Activated T-helper 1 cell treated with anti-CD3 and anti-CD28 coated beads, Interleukin-2, amount 50 U/mL, for 16 hours (primary cell): ENCODE data around the gene MAPRE3.
"Not testable (repeated sequence)": the region's sequence is repeated elsewhere in the genome, so short reads cannot be mapped to it uniquely, and the experiment has no call there.

ENCODE experiments used
- DNase-seq, 2 donors: peaks; one replicate each; pipeline ENCODE4 v3.0.0-alpha.2; 2020; ENCODE audit warnings: low read depth in 1 of 2, low spot score in 1 of 2

Gene MAPRE3

DNA sequence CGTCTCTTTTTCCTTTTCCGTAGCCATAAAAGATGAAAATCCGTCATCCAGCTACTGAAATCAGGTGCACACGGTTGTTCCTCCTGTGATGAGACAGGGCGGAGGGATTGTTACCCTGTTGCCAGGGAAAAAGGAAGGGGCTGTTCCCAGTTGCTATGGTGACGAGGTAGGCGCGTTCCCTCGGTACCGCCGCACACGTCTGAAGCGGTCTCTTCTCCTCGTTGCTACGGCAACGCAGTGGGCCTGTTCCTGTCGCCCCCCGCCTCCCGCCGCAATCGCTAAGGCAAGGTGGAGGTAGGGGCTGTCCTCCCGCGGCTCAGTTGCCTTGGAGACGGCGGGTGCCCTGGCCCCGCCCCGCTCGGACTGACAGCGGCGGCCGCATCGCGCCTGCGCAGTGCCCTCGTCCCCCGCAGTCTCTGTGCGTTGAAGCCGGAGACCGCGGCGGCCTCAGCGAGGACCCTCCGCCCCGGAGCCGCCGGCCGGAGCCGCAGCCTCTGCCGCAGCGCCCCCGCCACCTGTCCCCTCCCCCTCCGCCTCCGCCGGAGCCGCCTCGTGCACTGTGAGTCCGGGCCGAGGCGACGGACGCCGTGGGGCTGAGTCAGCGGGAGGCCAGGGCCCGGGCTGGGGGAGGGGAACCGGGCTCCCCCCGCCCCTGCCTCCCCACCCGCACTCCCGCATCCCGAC, at the start of gene MAPRE3:
Gene MAPRE3 (plus strand): TSS at position 394 of the 684 bp plus-strand sequence. CDS start 51,582 bp downstream, outside the sequence.
- peak; percentile 47 to 75 for DNase-seq

DNA sequence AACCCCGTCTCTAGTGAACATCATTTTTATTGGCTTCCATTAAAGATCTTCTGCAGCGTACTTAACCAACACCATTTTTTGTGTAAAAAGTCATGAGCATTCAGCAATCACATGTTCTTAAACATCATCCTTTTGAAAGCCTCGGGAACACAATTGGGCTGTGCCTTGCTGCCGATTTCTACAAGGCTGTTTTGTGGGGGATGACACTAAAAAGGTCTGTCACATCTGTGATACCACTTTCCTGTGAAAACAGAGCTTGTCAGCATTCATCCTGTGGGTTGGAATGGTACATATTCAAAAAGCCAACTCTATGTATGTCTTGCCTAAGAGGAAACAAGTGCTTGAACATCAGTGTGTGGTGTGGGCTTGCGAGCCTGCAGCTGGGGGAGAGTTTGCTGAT, 49.1 kb upstream of the MAPRE3 start:
- DNase-seq: no peak

DNA sequence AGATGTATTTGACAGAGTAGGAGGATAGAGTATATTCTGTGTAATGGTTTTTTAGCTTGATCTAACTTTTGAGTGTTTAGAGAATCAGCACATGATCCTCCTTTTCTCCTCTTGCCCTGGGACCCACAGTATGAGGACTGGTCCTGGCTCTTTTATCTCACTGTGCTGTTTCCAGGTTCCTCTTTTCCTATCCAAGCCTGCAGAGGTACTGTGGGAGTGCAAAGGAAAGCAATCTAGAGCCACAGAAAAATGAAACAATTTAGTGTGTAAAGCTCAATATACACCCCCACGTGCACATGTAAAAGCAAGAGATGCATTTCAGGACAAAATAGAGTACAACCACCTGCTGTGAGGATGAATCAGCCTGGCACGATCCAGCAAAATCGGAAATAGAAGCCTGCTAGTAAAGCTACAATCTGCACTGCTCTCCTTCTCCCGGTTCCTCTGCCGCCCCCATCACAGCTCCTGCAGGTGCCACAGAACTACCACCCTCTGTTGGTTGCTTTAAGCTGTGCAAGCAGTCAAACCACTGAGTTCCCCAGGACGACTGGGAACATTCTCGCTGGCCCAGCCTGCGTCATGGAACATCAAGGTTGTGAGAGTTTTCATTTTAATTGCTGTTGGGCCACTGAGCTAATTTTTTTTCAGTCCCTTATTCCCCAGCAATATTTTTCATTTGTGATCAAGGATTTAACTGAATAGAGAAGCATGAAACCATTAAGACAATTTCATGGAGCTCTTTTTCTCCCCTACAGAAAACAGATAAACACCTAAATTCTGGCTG, 47.8 kb upstream of the MAPRE3 start:
- DNase-seq: peak in 1 of 2 donors; percentile 4

DNA sequence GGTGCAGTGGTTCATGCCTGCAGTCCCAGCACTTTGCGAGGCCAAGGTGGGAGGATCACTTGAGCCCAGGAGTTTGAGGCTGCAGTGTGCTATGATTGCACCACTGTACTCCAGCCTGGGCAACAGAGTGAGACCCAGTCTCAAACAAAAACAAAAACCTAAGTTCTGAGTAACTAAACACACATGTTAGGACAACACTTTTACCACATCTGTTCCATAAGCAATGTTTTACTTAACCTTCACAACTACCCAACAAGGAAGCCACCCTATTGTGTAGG, 47.3 kb upstream of the MAPRE3 start:
- not testable (repeated sequence) for DNase-seq

DNA sequence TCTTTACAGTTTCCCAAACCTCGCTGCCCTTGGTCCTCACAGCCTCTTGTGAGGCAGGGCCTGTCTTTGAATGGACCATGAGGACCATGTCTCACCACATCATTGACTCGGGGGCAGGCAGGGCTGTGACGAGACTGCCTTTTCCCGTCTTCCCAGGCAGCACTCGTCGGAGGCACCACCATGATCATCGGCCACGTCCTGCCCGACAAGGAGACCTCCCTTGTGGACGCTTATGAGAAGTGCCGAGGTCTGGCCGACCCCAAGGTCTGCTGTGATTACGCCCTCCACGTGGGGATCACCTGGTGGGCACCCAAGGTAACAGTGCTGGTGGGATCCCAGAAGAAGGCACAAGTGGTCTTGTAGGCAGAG, 45.7 kb upstream of the MAPRE3 start:
- DNase-seq: no peak

DNA sequence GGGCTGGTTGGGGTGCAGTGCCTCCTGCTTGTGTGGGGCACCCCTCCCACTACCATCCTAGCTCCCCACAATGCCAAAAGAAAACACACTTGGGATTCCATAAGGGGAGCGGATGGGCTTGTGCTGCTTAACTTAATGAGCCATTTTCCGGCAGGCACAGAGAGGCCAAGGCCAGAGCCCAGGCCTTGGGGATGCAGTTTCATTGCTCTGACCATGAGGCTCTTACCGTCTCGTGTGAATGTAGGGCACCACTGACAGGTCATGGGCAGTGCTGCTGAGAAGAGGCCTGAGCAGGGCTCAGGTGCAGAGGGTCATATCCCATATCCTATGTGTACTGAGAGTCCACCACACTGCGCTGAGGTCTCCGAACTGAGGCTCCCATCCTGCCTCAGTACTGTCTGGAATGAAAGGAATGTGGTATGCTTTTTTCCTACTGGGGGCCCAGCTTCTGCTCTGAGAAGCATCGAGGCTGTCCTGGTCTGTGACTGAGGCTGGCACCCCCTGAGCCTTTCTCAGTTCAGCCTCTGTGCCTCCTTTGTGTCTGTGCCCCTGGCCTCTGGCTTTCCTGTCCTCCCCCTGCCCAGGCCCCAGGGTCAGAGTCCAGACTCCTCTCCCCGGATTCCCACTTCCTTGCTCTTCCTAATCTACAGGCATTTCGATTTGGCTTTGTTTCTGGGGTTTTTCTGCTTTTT, 45.2 kb upstream of the MAPRE3 start:
- no peak for DNase-seq

DNA sequence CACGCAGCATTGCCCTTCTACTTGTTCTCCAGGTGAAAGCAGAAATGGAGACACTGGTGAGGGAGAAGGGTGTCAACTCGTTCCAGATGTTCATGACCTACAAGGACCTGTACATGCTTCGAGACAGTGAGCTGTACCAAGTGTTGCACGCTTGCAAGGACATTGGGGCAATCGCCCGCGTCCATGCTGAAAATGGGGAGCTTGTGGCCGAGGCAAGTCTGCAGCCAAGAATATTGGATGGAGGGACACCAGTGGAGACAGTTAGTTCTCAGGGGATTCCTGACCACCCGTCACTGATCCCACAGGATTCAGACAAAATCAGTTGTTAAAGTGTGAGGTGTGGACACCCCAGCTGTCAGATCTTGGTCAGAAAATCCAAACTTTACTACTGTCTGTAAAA, 43.2 kb upstream of the MAPRE3 start:
- DNase-seq: no peak

DNA sequence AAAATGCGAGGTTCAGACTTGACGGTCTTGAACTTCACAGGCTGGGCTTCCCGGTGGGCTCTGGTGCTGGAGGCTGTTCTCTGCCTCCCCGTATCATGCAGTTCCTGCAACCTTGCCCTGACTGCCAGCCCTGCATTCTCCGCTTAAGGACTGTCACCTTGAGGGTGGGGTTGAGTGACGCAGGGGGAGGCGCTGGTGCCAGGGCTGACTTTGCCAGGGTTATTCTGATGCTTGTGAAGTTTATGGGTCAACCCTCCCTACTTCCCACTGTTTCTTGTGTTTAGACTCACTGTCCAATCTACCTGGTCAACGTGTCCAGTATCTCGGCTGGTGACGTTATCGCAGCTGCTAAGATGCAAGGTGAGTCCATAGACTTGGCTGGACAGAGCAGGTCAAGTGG, 37.5 kb upstream of the MAPRE3 start:
- DNase-seq: no peak

DNA sequence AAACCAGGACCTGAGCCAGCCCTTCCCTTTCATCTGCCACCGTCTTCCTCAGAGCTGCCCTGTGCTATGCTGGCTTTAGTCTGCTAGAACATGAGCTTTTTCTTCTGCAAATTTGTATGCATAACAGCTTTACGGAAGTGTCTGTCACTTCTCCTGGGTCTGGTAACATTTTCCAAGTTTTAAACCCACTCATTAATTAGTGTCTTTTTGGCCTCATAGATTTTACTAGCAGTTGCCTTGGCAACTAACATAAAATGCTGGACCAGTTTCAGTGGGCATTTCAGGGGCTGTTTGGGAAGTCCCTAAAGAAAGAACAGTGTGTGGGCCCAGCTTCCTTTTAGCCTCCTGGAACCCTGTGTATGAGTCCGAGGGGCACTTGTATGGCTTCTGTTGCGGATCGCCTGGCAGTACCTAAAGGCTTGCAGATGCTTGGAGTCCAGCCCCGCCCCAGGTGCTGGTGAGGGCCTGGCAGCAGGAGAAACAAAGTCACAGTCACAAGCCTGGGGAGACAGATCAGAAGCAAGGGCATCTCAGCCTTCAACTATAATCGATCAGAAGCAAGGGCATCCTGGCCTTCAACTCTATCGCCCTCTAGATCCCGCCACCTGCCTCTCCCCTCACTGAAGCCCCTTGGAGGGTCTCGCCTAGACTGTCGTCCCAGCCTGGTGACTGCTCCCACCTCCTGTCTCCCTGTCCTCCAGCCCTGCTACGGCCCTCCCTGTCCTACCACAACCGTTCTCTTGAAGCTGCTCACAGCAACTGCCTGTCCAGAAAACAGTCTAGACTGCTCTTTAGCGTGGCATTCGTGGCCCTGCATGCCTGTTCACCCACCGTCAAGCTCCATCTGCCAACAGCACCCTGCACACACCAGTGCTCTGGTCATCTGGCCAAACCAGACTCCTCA, 36.8 kb upstream of the MAPRE3 start:
- DNase-seq: no peak

DNA sequence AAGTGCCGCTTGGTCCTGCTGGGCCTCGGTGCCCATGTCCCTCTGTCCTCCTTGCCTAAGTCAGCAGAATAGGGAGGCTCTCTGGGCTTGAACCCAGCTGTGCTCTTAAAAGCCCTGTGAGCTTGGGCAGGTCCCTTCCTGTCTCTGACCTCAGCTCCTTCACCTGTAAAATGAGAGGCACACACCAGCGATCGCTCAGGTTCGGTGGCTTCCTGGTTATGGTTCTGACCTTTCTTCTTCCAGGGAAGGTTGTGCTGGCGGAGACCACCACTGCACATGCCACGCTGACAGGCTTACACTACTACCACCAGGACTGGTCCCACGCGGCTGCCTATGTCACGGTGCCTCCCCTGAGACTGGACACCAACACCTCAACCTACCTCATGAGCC, 36.1 kb upstream of the MAPRE3 start:
- DNase-seq: no peak

DNA sequence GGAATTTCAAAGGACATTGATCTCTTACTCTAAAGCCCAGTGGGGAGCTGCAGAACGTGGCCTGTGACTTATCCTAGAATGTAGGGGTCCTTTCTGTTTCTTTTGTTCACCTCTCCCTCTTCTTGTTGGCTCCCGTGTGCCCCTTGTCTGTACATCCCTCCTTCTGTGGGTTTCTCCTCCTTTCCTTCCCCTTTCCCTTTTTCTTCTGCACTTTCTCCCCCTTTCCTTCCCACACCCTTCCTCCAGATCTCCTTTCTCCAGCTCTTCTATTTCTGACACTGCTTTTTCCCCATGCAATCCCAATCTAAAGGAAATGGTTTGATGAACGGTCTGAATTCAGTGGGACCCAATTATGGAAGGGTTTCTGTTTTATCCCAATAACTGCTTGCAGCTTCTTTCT, 35.5 kb upstream of the MAPRE3 start:
- no peak for DNase-seq

DNA sequence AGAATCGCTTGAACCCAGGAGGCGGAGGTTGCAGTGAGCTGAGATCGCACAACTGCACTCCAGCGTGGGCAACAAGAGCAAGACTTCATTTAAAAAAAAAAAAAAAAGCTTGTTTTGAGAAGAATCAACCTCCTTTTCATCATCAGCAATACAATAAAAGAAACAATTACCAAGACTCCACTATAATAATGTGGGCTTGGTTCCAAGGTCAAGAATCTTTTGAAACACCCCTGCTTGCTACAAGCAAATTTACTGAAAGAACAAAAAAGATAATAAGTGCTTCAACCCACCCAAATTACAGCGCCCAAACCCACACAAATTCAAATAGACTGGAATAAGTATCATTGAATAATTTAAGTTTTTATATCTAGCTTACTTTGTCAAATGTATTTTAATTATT, 33.6 kb upstream of the MAPRE3 start:
- no peak for DNase-seq

DNA sequence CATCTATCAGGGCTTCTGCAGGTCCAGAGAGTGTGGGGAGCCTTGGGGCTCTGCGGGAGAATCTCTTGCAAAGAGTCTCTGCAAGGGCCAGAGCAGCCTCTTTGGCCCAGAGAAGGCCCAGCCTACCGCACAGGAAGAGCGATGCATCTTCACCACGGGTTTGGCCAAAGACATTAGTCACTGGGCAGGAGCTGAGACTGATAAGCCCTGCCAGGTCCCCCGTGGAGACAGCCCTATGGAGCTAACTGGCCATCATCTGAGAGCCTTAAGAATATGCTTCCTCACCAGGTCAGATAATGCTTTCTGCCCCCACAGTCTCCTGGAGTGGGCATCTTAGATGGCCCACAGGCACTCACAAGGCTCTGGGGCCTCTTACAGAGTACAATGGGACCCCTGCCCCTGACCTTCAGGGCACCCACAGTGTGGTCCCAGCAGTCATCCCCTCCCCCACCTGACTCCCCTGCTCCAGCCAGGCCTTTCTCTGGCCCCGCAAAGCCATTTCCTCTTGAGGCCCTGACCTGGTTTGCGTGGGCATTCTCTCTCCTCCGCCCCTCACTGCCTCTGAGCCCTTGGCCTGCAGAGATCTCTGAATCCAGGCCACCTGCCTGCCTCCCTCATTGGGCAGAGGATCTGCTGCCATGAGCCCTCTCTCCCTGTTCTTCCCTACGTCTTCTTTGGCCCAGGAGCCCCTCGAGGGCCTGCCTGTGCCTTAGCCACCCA, 31.9 kb upstream of the MAPRE3 start:
- no peak for DNase-seq

DNA sequence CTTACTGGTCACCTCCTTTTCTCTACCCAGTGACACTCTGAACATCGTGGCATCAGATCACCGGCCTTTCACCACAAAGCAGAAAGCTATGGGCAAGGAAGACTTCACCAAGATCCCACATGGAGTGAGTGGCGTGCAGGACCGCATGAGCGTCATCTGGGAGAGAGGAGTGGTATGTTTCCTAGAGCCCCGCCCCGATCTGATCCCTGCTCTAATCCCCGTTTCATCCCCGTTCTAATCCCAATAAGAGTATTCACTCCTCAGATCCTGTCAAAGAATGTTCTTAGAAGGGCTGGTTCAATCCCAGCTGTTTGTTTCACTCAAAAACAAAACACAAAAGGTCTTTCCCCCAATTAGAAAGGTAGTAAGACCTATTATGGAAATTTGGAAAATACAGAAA, 30.4 kb upstream of the MAPRE3 start:
- no peak for DNase-seq

DNA sequence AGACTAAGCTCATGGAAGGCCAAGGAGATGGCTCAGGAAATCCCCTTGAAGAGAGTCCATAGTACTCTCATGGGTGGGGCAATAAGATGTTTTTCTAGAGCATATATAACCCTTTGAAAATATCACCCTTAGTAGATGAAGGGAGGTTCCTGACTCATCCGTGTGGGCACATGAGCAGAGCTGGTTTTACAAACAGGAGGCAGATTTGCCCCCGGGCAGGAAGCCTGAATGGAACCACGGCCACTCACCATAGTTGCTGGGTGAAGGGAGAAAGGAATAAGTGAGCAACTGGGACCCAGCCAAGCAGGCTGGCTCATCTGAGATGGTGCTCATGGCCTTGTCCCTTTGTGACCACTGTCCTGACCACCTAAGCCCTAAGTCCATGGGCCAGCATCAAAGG, 29.0 kb upstream of the MAPRE3 start:
- DNase-seq: no peak

DNA sequence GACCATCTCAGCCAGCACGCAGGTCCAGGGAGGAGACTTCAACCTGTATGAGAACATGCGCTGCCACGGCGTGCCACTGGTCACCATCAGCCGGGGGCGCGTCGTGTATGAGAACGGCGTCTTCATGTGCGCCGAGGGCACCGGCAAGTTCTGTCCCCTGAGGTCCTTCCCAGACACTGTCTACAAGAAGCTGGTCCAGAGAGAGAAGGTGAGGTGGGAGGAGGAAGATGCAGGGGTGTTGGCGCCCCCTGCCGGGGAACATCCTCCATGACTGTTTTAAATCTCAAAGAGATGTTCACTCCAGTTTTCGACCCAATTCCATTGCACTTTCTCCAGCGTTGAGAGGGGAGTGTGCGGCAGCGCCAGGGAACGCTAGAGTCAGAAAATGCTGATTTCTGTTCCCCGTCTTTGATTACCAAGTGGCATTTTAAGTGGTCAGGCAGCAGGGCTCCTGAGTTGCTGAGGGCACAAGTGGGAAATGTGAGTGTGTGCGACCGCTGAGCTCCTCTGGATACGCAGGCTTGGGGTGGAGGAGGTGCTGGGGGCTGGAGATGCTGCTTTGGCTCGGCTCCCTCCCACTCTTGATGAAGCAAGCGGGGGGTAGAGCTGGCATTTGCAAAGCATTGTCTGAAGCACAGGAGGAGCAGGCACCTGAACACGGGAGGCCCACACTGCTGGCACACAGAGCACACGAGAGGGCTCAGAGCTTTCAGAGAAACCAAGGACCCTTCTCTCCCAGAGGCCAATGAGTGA, 27.7 kb upstream of the MAPRE3 start:
- DNase-seq: peak; percentile 32 to 35

DNA sequence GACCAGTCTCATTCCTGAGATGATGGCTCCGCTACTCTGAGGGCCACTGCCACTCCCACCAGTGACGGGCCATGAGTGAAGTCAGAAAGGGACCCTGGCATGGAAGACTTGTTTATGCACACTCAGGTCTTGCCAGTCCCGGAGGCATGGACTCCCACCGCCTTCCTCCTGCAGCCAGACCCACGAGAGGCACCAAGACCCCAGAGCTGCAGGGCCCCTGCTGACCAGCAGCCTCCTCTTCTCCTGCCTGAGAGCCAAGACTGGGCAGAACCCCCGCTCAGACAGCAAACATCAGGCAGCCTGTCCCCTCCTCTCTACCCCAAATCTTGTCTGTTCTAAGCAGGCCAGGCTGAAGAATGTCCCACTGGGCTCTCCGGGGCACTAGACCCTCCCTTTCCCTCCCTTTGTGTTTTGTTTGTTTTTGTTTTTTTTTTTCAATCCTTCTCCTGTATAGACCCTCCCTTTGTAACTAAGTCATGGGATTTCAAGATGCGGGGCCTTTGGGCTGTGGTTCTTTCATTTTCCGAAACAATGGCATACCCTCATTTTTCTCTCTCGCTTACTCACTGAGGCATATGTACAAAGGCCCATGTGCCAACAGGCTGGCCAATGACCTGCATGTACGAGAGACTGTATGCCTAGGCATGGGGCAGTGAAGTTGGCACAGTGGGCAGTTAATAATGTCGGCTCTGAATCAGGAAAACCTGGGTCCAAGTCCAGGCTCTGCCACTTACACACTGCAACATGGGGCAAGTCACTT, 24.3 kb upstream of the MAPRE3 start:
- no peak for DNase-seq

DNA sequence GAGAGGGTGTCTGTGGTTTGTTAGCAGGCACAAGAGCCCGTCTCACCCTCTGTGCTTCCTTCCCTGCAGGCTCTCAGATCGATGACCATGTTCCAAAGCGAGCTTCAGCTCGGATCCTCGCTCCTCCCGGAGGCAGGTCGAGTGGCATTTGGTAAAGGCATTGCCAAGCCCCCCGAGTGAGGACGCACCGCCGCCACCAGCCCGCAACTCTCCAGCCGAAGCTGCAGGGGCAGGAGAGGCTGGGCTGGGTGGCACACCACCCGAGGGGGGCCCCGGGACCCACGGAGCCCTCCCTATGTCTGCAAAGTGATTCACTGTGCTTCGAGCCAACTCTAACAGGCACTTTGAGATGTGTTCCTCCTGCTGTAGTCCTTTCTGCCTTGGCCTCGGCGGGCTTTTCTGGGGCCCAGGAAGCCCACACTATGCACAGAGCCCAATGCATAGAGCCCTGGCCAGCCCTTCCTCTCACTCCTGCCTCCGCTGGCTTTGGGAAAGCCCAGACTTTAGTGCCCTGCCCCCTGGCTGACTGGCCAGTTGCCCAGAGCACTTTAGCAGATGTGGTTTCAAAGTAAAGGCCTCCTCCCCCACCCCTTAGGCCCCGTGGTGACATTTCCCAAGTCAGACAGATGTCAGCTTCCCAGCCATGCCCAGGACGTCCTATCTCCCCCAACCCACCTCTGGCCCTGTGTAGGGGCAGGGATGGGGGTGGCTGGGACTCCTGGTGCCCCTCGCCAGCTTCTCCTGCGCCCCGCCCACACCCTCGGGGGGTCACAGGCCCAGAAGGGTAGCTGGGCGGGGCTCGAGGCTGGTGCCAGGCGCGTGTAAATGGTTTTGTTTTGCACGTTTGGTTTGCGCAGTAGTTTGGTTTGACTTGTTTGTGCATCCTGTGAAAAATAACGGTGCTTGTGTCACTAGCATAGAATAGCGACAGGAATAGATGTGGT, 23.3 kb upstream of the MAPRE3 start:
- no peak for DNase-seq
